VCaP (cell line): ENCODE results near the gene CCDC188.

Source experiments
- H3K27ac ChIP-seq: fragments of 450-650 bp; 2 replicates; pipeline ENCODE4 v1.5.1; 2017
- CTCF ChIP-seq: fragments of 450-650 bp; conservative IDR thresholded peaks from 2 replicates; pipeline ENCODE4 v1.5.1; 2017; ENCODE audit warnings: mild to moderate bottlenecking, moderate library complexity

Gene CCDC188

GRCh38 chr22:20173246-20173645 lies 22.4 kb upstream of the CCDC188 start:
- no peak overlapping the region for H3K27ac ChIP-seq
- TF ChIP-seq CTCF, result no peak

GRCh38 chr22:20172141-20172613 lies 21.3 kb upstream of the CCDC188 start:
- no peak for TF ChIP-seq CTCF
- no peak overlapping the region for H3K27ac ChIP-seq

DNA sequence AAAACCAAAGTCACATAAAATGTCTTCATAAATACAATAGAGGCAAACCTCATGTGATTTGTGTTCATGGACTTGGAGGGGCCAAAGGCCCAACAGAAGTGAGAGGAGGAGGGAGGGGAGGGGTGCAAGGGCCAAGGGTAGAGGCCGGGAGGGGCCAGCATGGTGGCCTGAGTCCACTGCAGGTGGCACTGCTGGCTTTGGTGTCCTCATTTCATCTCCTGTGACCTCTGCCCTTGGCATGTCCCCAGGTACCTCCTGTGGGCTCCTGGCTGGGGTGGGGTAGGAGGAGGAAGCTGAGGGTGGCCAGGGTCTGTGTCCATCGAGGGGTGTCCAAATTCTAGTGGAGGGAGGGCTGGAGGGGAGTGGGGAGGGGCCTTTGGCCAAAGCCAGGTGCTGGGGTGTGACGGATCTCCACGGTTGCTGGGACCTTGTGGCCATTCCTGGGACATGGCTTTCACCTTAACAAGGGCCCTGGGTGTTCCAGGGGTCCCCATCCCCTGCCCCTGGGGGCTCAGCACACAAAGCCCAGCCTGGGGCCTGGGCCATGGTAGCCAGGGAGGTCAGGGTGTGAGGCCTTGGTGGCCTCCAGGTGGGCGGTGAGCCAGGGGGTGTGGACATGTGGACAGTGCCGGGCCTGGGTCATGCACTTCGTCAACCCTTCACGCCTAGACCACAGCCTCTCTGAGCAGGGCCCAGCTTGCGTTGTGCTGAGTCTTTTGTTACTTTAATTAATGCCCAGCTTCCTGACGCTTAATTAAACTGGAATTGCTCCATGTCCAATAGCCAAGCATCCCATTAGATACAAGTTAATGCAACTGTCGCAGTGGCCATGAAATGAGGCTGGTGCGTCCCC lies 20.7 kb upstream of the CCDC188 start:
- TF ChIP-seq CTCF, result no peak

DNA sequence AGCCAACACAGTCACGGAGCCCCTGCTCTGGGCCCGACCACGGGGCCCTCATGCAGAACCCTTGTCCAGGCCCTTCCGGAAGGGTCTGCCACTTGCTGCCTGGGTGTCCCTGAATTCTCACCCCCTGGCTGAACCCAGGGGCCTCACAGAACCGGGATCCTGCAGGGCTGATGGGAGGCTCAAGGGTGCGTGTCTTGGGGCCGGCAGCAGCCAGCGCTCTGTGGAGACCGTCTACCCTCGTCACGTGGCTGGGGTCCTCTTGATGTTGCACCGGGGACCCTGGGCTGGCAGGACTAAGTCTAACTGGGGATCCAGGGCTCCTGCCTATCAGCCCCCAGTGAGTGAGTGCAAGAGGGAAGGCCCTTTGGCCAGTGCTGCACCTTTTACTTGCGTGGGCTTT lies 19.3 kb upstream of the CCDC188 start:
- TF ChIP-seq CTCF, result no peak
- no peak overlapping the region for H3K27ac ChIP-seq

More for the DNA sequence above, 20.7 kb upstream of the CCDC188 start:
- no peak overlapping the region for H3K27ac ChIP-seq

DNA sequence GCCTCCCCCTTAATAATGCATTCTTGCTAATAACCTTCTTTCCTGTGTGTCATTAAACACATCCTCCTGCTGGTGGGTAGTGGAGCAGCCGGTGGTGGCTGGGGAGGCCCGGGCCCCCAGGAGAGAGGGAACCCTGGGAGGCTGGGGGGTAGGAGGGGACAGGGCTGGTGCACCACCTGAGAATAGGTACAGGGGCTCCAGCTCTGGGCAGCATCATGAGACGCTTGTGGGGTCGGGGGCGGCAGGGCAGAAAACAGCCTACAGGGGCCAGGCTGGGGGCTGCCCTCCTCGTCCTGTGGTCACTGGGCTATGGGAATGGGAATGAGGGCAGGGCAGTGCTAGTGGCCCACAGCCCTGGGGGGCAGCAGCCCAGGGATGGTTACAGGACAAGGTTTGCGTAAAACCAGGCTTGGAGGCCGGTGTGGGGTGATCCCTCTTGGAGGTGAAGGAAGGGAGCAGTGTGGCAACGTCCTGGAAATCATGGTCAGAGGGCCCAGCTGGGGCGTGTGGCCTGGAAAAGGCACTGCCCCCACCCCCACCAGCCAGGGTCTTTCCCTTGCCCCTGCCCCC lies 18.5 kb upstream of the CCDC188 start:
- no peak for TF ChIP-seq CTCF
- no peak overlapping the region for H3K27ac ChIP-seq

- no peak overlapping the region for H3K27ac ChIP-seq
- no peak for TF ChIP-seq CTCF
Measured at GRCh38 chr22:20167643-20168322, 16.9 kb upstream of the CCDC188 start.

DNA sequence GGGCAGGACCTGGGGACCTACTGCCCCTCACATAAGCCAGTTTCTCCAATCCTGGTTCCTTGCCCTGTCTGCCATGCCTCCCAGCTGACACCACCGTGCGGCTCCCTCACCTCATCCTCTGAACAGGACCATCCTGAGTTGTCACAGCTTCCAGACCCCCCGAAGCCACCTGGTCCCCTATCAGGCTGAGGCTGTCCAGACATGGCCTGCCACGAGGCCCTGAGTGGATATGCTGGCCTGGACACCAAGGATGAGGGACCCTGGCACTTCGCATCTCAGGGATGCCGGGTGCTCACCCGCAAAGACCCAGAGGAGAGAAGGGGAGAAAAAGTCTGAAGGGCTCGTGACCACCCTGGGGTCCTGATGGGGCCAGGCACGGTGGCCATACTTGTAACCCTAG lies 15.8 kb upstream of the CCDC188 start:
- H3K27ac ChIP-seq, result no peak overlapping the region
- no peak for TF ChIP-seq CTCF
